Breast epithelium (tissue), 3 donors: ENCODE data around the gene TPCN2.

ENCODE experiments used
- CTCF ChIP-seq, 3 donors: fragments of 450-650 bp; IDR thresholded peaks; one replicate each; pipeline ENCODE4 v1.5.1; 2016 to 2017; ENCODE audit warnings: antibody characterized with exemption in 3 of 3, mild to moderate bottlenecking in 3 of 3, moderate library complexity in 3 of 3
- POLR2A ChIP-seq: fragments of 450-650 bp; IDR thresholded peaks from one replicate; pipeline ENCODE4 v1.6.1; 2016; ENCODE audit warnings: antibody characterized with exemption, mild to moderate bottlenecking, moderate library complexity
- POLR2AphosphoS5 ChIP-seq, 3 donors: sonication (generic); formaldehyde crosslinking; IDR thresholded peaks; one replicate each; pipeline ENCODE4 v1.6.1; 2017; ENCODE audit warnings: antibody characterized with exemption in 3 of 3

DNA sequence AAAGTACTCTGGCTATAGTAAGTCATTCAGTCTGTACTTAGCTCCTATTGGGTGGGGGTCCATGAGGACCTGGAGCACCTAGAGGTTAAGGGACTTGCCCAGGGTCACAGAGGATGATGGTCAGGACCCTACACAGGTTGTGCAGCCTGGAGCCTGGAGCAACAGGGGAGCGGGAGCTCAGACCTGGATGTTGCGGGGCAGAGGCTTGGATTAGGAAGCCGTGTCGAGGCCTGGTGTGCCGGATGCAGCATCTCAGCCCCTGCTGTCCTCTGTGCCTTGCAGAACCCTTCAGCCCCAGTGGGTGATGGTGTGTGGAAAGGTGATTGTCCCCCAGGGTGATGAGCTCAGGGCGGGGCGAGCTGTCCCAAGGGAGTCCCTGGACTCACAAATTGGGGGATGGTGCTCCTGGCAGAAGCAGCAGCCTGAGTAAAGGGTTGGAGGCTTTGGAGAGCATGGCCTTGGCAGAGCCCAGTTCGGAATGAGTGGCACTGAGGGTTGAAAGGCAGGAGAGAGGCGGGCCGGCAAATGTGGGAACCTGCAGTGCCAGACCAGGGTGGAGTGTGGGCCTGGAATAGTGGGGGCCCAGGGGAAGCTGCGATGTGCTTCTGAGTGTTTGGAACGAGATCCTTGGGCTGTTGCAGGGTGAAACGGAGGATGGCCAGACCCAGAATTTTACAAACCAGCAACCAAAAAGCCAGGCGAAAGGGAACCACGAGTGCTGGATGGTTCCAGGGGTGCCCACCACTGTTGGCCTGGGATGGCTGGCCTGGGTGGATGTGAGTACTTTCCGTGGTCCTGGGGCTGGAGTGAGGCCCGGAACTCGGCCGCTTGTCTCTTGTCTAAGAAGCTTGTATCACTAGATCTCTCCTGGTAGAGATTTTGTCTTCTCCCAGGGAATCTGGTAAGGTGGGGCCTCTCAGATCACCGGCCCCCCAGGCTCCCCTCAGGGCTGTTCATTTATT is 2.9 kb downstream of the TPCN2 start:
- TF ChIP-seq CTCF (IDR thresholded peaks at IDR 0.05) (no peak), POLR2A (no peak), POLR2AphosphoS5 (IDR thresholded peaks at IDR 0.05) (no peak)
